ENCODE data around the gene PRELID1. TPM values are rescaled to one million over a fixed set of nuclear protein-coding genes. Genes with fewer than 3 reads are reported as not detected.

PRELID1 gene
- total RNA-seq, 1 experiment from 2014 or later = 275 TPM

- TF ChIP-seq SIN3A (IDR thresholded peaks at IDR 0.05; ENCODE audit: borderline replicate concordance, insufficient read depth, low read depth, low read length) (no peak), POLR2AphosphoS5 (IDR thresholded peaks at IDR 0.05; ENCODE audit: low read depth, low read length) (no peak), CTCF (IDR thresholded peaks at IDR 0.05) (no peak), TCF7L2 (IDR thresholded peaks at IDR 0.05; ENCODE audit: low read depth, low read length) (no peak)
- TF ChIP-seq, protein P1, sequence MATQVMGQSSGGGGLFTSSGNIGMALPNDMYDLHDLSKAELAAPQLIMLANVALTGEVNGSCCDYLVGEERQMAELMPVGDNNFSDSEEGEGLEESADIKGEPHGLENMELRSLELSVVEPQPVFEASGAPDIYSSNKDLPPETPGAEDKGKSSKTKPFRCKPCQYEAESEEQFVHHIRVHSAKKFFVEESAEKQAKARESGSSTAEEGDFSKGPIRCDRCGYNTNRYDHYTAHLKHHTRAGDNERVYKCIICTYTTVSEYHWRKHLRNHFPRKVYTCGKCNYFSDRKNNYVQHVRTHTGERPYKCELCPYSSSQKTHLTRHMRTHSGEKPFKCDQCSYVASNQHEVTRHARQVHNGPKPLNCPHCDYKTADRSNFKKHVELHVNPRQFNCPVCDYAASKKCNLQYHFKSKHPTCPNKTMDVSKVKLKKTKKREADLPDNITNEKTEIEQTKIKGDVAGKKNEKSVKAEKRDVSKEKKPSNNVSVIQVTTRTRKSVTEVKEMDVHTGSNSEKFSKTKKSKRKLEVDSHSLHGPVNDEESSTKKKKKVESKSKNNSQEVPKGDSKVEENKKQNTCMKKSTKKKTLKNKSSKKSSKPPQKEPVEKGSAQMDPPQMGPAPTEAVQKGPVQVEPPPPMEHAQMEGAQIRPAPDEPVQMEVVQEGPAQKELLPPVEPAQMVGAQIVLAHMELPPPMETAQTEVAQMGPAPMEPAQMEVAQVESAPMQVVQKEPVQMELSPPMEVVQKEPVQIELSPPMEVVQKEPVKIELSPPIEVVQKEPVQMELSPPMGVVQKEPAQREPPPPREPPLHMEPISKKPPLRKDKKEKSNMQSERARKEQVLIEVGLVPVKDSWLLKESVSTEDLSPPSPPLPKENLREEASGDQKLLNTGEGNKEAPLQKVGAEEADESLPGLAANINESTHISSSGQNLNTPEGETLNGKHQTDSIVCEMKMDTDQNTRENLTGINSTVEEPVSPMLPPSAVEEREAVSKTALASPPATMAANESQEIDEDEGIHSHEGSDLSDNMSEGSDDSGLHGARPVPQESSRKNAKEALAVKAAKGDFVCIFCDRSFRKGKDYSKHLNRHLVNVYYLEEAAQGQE (IDR thresholded peaks at IDR 0.05; ENCODE audit: insufficient read depth in 1 of 2, low read depth in 2 of 2, low read length in 1 of 2) = no peak
- DNase-seq (ENCODE audit: low read depth, low spot score) (no peak), ATAC-seq (no peak)
- Histone ChIP-seq H3K27me3 (ENCODE audit: control insufficient read depth, insufficient read depth, low read length) (no peaks in the 10 kb centered on the region), H3K27ac (ENCODE audit: low read length) (no peak overlapping the region), H3K9me3 (ENCODE audit: control insufficient read depth, insufficient read depth, low read depth, low read length) (no peaks in the 10 kb centered on the region), H3K36me3 (ENCODE audit: control insufficient read depth, insufficient read depth, low read length) (peaks cover 13% of the 10 kb centered on the region), H3K4me1 (ENCODE audit: control insufficient read depth, insufficient read depth, low read length) (peaks cover 24% of the 10 kb centered on the region), H3K4me3 (ENCODE audit: low read depth in 2 of 2, low read length in 2 of 2) (no peak overlapping the region)
- no TSS peak for BruUV-seq (replicated peaks)
- intact Hi-C loops (cut with micrococcal nuclease; ENCODE audit: unreplicated experiment) = no loop called here
- ChIA-PET CTCF (no interaction called here), POLR2A (interaction anchor here (0.6 kb wide), 2 partner anchors 32 to 63 kb away, joined by 3 to 5 read pairs; no protein-coding TSS in a partner anchor)
- in situ Hi-C loops (cut with HindIII; ENCODE audit: low pct_unique_long_range_greater_than_20kb, low sequenced_read_pairs) = no loop called here
Observed at GRCh38 chr5:177297922-177298321, 5.7 kb upstream of the PRELID1 start.

DNA sequence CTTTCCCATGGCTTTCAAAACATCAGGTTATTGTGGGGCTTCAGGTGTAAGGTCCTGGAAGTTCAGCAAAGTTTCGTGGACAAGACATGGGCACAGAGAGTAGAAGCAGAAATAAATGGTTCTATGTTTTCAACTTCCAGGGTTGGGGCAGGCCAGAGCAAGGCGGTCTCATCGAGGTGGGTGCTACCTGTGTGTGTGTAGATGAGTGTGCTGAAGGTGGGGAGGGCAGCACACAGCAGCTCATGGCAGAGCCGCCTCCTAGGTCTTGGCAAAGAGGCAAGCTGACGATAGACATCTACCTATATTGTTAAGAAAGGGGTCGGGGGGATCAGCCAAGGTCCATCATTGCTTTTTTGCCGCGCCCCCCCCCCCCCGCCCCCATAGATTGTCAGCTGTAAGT lies 3.9 kb upstream of the PRELID1 start:
- in situ Hi-C loops (cut with HindIII; ENCODE audit: low pct_unique_long_range_greater_than_20kb, low sequenced_read_pairs) = no loop called here
- POLR2A ChIA-PET = no interaction called here
- BruUV-seq (replicated peaks) = no TSS peak
- Histone ChIP-seq H3K9me3 (ENCODE audit: control insufficient read depth, insufficient read depth, low read depth, low read length) (no peaks in the 10 kb centered on the region), H3K4me3 (ENCODE audit: low read depth in 2 of 2, low read length in 2 of 2) (no peak overlapping the region), H3K4me1 (ENCODE audit: control insufficient read depth, insufficient read depth, low read length) (peaks cover 24% of the 10 kb centered on the region), H3K27me3 (ENCODE audit: control insufficient read depth, insufficient read depth, low read length) (no peaks in the 10 kb centered on the region), H3K27ac (ENCODE audit: low read length) (no peak overlapping the region), H3K36me3 (ENCODE audit: control insufficient read depth, insufficient read depth, low read length) (peaks cover 2% of the 10 kb centered on the region; the same call in 1 of the 2 replicates)
- no peak for ATAC-seq
- no peak for DNase-seq (ENCODE audit: low read depth, low spot score)
- CTCF ChIA-PET = no interaction called here
- TF ChIP-seq, protein P1 (IDR thresholded peaks at IDR 0.05; ENCODE audit: insufficient read depth in 1 of 2, low read depth in 2 of 2, low read length in 1 of 2) = no peak
- TF ChIP-seq SIN3A (IDR thresholded peaks at IDR 0.05; ENCODE audit: borderline replicate concordance, insufficient read depth, low read depth, low read length) (no peak), CTCF (IDR thresholded peaks at IDR 0.05) (no peak), POLR2AphosphoS5 (IDR thresholded peaks at IDR 0.05; ENCODE audit: low read depth, low read length) (no peak), TCF7L2 (IDR thresholded peaks at IDR 0.05; ENCODE audit: low read depth, low read length) (no peak)
- intact Hi-C loops (cut with micrococcal nuclease; ENCODE audit: unreplicated experiment) = loop anchor here (5.0 kb wide), 1 partner anchor 187 kb away; no protein-coding TSS in a partner anchor

Measured in Panc1 (cell line).